Coronary artery (tissue), 2 donors: ENCODE results near the gene S100A8.
A peak's percentile ranks its signal among the peaks of the same experiment; 100 is the strongest.

Experiments
- DNase-seq: peaks from one replicate; pipeline ENCODE4 v3.0.0-alpha.2; 2017; ENCODE audit warnings: low spot score
- H3K27ac ChIP-seq, 2 donors: fragments of 200-600 bp; sonication (generic); one replicate each; pipeline ENCODE4 v1.5.1; 2016 to 2019
- H3K4me3 ChIP-seq: fragments of 200-600 bp; sonication (generic); 2 replicates; pipeline ENCODE4 v1.5.1; 2016; ENCODE audit warnings: mild to moderate bottlenecking, moderate library complexity
- TF ChIP-seq, protein P1 (sequence below): fragments of 200-600 bp; sonication (generic); IDR thresholded peaks from one replicate; pipeline ENCODE4 v1.5.1; 2019; ENCODE audit warnings: antibody characterized with exemption

Gene S100A8

GRCh38 chr1:153390938-153391710 lies at the start of gene S100A8:
Gene S100A8 (minus strand): TSS chr1:153391073. CDS start chr1:153390535, 538 bp downstream.
- peak within 1 kb of the TSS; percentile 25 for H3K4me3 ChIP-seq
- TF ChIP-seq, protein P1, sequence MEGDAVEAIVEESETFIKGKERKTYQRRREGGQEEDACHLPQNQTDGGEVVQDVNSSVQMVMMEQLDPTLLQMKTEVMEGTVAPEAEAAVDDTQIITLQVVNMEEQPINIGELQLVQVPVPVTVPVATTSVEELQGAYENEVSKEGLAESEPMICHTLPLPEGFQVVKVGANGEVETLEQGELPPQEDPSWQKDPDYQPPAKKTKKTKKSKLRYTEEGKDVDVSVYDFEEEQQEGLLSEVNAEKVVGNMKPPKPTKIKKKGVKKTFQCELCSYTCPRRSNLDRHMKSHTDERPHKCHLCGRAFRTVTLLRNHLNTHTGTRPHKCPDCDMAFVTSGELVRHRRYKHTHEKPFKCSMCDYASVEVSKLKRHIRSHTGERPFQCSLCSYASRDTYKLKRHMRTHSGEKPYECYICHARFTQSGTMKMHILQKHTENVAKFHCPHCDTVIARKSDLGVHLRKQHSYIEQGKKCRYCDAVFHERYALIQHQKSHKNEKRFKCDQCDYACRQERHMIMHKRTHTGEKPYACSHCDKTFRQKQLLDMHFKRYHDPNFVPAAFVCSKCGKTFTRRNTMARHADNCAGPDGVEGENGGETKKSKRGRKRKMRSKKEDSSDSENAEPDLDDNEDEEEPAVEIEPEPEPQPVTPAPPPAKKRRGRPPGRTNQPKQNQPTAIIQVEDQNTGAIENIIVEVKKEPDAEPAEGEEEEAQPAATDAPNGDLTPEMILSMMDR = no peak
- no peak for DNase-seq

GRCh38 chr1:153439273-153439672 lies 48.4 kb upstream of the S100A8 start:
- DNase-seq = peak; percentile 41
- Histone ChIP-seq H3K27ac (no peak overlapping the region), H3K4me3 (no peak overlapping the region)
- TF ChIP-seq, protein P1 = no peak

More at GRCh38 chr1:153390938-153391710, at the start of gene S100A8:
- H3K27ac ChIP-seq = peak within 1 kb of the TSS in 1 of 2 donors; percentile 16

DNA sequence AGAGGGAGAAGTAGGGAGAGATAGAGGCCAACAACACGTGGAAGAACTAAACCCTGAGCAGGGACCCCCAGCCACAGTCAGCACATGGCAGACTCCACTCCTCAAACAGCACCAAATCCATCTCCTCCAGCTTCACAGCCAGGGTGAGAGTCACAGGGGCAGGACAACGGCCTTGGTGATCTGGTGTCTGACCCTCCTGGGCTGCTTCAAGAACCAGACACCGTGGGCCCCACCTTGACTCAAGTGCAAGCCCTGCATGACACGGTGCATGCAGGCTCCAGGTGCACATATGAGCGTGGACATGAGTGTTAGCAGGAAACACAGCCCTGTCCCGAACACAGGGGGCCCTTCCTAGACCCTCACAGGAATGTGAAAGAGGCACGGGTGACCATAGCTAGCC lies 47.7 kb upstream of the S100A8 start:
- no peak overlapping the region for H3K4me3 ChIP-seq
- TF ChIP-seq, protein P1 = no peak
- no peak overlapping the region for H3K27ac ChIP-seq
- peak; percentile 35 for DNase-seq

- Histone ChIP-seq H3K27ac (no peak overlapping the region), H3K4me3 (no peak overlapping the region)
- DNase-seq = peak; percentile 55
- TF ChIP-seq, protein P1 = no peak
These were observed 46.4 kb upstream of the S100A8 start for GRCh38 chr1:153437236-153437635.

- TF ChIP-seq, protein P1 = no peak
- DNase-seq = peak; percentile 56
- H3K4me3 ChIP-seq = no peak overlapping the region
- H3K27ac ChIP-seq = no peak overlapping the region
These were observed 44.0 kb upstream of the S100A8 start for GRCh38 chr1:153434746-153435455.

GRCh38 chr1:153432874-153433681 lies 42.2 kb upstream of the S100A8 start:
- no peak overlapping the region for H3K4me3 ChIP-seq
- H3K27ac ChIP-seq = no peak overlapping the region
- TF ChIP-seq, protein P1 = no peak
- DNase-seq = peak; percentile 56
